Stimulated activated CD4-positive, alpha-beta T cell treated with anti-CD3 and anti-CD28 coated beads, Interleukin-1b, Interleukin-23, amount 100 ng/mL, for 1 hour (primary cell): ENCODE measurements around the gene COG2.
"Not testable (repeated sequence)": the region's sequence is repeated elsewhere in the genome, so short reads cannot be mapped to it uniquely, and the experiment has no call there.

Source experiments
- DNase-seq, 2 donors: peaks; one replicate each; pipeline ENCODE4 v3.0.0-alpha.2; 2020; ENCODE audit warnings: low read depth in 2 of 2

The COG2 gene

DNA sequence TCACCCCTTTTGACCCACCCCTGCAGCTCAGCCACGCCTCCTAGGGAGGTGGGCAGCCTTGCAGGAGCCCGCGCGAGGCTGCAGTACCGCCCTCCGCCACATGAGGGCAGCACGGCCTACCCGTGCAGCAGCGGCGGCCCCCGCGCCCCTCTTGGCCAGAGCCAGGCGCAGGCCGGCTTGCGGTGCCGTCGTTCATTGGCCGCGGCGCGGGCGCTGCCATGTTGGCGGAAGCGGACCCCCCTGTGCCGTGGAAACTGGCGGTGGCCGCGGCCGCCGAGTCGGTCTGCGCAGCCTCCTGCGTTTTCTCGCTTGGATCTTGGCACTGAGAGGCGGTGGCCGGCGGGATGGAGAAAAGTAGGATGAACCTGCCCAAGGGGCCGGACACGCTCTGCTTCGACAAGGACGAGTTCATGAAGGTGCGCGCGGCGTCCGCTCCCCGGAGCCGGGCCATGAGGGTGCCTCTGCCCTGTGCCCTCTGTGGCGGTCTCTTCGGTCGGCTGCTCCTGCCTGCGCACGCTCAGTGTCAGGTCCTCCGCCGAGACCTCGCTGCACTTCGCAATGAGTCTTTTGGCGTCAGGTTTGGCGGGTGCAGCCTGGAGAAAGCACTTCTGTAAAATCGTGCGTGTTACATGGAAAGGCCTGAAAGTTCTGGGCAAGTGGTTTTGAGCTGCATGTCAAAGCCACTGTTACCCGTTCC is at the start of gene COG2:
COG2 (plus strand) TSS at position 219 of the 697 bp plus-strand sequence; CDS start at position 345, 126 bp downstream.
- DNase-seq: peak; percentile 89 to 98

GRCh38 chr1:230592848-230593414 is 49.4 kb upstream of the COG2 start:
- no peak for DNase-seq

DNA sequence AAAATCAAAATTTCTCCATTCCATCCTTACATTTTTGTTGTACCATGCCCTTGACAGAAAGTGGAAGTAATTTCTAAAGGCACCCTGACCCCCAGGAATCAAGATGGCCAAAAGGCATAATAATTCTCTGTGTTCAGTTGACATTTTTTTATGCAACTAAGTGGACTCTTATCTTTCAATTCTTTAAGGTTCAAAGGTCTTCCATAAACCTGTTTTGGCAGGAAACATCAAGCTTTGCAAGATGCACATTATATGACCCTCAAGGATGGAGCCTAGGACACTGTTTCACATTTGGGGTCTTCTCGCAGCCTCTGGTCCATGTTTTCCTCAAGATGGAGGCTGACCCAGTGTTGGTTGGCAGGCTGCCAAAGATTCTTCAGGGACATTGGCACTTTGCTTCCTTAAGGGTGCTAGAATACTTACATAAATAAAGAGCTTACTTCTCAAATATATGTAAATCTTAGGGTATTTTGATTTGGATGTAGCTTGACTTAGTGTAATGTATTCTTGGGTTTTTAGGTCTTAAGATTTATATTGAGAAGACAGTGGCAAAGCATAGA is 48.0 kb upstream of the COG2 start:
- no peak for DNase-seq

GRCh38 chr1:230595181-230595580 is 47.1 kb upstream of the COG2 start:
- no peak for DNase-seq

DNA sequence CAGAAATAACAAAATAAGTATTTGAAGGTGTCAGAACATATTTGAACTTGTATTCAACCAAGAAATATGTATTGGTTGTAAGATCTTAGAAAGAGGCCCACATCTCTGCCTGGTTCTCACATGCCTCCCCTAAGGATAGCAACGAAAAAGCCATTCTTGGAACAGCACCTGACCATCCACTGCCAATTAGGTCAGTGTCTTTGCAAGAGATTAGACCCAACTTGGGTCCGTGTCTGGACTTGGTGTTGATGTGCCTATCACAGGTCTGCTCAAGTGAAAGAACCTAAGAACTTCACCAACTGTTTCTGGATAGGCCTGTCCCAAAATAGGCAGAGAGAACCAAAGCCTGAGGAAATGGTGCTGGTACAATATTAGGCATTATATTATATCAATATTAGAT is 46.0 kb upstream of the COG2 start:
- no peak for DNase-seq

GRCh38 chr1:230598745-230599144 is 43.5 kb upstream of the COG2 start:
- DNase-seq: no peak

GRCh38 chr1:230599926-230600656 is 42.2 kb upstream of the COG2 start:
- no peak for DNase-seq

DNA sequence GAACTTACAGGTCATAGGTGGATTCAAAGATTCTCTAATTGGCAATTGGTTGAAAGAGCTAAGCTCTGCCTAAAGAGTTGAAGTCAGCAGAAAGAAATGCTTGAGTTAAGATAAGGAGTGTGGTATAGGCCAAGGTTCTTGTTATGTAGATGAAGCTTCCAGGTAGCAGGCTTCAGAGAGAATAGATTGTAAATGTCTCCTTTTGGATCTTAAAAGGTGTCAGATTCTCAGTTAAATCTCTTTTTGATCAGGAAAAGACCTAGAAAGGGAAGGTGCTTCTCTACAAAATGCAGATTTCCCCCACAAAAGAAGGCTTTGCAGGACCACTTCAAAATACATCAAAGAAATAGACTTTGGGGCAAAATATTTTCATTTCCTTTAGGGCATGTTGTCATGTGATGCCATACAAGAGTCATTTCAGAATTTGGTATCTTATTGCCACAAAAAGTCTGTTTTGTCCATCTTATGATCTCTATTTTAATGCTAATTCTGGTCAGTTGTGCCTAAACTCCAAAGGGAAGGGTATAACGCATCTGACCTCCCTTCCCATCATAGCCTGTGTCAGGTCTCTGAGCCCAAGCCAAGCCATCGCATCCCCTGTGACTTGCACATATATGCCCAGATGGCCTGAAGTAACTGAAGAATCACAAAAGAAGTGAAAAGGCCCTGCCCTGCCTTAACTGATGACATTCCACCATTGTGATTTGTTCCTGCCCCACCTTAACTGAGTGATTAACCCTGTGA is 41.5 kb upstream of the COG2 start:
- not testable (repeated sequence) for DNase-seq

- no peak for DNase-seq
These were observed 33.1 kb upstream of the COG2 start for GRCh38 chr1:230609208-230609607.

GRCh38 chr1:230610589-230610988 is 31.7 kb upstream of the COG2 start:
- DNase-seq: no peak

GRCh38 chr1:230611128-230611877 is 31.0 kb upstream of the COG2 start:
- DNase-seq: no peak

GRCh38 chr1:230611878-230612235 is 30.4 kb upstream of the COG2 start:
- DNase-seq: no peak

DNA sequence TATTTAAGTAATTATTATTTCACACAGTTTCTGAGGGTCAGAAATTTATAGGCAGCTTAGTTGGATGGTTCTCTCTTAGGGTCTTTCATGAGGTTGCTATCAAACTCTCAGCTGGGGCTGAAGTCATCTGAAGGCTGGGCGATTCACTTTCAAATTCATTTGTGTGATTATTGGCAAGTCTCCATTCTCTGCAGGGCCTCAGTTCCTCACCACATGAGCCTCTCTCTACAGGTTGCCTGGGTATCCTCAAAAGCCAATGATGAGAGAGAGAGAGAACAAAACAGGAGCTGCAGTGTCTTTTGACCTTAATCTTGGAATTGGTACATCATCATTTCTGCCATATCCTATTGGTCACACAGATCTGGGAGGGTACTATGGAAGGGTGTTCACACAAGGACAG is 29.6 kb upstream of the COG2 start:
- DNase-seq: no peak

GRCh38 chr1:230614121-230614520 is 28.2 kb upstream of the COG2 start:
- DNase-seq: no peak

- no peak for DNase-seq
These were observed 23.7 kb upstream of the COG2 start for GRCh38 chr1:230618537-230618936.

DNA sequence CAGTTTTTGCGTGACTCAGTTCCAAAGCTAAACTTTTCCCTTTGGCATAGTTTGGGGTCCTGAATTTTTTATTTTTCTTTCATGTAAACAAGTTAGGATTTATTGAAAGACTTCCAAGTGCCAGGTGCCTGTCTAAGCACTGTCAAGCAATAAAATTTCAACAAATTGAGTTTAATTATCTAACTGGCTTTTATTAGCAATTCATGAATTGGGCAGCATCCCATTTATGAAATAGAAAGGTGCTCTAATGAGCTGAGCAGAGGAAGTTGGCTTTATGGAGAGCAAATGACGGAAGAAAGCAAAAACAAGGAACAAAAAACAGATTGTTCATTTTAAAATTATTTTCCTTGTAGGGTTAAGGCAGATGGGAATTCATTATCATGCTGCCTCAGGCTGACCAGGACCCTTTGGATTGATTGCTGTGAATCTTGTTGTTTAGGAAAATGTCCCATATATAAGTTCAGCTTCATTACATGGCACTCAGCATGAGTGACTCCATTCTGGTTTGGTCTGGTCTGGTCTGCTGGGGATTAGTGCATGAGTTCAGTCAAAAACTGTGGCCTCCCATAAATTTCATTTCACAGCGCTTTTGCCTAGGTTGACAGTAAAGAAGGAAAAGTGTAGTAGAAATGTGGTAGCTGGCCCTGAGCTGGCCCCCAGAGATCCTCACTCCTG is 21.5 kb upstream of the COG2 start:
- no peak for DNase-seq

DNA sequence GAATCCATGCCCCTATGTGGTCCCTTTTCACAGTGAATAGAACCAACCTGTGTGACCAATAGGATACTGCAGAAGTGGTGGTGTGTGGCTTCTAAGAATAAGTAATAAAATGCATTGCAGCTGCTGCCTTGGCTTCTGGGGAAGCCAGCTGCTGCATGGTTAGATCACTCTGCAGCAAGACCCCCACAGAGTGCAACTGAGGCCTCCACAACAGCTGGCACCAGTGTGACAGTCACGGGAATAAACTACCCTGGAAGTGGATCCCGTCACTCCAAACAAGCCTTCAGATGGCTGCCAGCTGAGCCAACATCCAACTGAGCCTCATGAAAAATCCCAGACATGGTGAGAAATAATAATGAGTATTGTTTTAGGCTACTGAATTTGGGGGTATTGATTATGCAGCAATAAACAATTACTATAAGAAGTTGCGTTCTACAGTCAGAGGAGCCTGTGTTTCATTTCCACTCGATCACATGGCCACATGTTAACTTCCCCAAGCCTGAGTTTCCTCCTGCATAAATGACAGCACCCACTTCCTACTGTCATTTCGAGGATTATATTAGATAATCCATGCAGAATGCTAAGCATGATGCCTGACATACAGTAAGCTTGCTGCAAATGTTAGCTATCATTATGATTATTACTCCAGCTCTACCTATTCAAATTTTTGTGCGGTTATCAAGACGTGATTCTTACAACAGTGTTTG is 20.8 kb upstream of the COG2 start:
- DNase-seq: no peak

- DNase-seq: no peak
These were observed 20.1 kb upstream of the COG2 start for GRCh38 chr1:230622151-230622550.

DNA sequence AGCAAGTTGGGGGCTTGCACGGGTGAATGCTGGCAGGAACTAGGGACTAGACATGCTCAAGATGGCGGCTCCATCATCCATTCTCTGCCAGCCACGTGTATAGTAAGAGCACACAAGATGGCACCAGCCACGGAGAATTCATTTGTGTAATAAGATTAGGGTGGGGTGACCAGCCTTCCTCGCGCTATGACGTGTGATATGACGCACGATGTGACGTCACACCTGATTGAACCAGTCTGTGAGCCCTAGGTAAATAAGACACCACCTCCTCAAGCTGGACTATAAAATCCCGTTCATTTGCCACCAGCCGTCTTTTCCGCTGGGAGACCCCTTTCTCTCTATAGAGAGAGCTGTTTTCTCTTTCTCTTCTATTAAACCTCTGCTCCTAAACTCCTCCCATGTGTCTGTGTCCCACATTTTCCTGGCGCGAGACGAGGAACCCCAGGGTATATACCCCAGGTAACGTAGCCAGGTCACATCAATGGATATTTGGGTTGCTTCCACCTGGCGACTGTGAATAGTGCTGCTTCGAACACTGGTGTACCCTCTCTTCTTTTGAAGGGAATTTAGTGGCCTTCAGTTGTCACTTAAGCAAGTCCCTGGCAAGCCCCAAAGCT is 18.1 kb upstream of the COG2 start:
- no peak for DNase-seq

GRCh38 chr1:230626232-230626631 is 16.0 kb upstream of the COG2 start:
- DNase-seq: no peak
